Superior temporal gyrus (tissue), 1 donor: Measurements from ENCODE around the gene SND1.

Experiments
- DNase-seq: peaks from one replicate; pipeline ENCODE4 v3.0.0-alpha.2; 2016; ENCODE audit errors: extremely low spot score

The SND1 gene

DNA sequence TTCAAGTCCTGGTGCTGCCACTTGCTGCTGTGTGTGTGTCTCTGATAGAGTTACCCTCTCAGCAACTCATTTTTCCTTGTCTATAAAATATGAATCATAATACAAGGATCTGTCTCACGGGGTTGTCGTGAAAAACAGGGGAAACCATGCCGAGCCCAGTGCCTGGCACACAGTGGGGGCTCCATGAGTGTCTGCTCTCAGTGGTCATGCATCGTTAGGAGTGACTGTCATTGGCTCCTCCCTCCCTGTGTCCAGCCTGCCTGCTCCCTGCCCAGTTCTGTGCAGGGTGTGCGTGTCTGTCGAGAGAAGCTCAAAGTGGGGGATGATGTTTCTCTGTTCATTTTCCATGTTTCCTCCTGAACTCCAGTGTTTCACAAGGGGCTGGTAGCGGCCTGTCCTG lies 462.8 kb downstream of the SND1 start:
- no peak for DNase-seq

GRCh38 chr7:128115336-128115820 lies 463.4 kb downstream of the SND1 start:
- no peak for DNase-seq

DNA sequence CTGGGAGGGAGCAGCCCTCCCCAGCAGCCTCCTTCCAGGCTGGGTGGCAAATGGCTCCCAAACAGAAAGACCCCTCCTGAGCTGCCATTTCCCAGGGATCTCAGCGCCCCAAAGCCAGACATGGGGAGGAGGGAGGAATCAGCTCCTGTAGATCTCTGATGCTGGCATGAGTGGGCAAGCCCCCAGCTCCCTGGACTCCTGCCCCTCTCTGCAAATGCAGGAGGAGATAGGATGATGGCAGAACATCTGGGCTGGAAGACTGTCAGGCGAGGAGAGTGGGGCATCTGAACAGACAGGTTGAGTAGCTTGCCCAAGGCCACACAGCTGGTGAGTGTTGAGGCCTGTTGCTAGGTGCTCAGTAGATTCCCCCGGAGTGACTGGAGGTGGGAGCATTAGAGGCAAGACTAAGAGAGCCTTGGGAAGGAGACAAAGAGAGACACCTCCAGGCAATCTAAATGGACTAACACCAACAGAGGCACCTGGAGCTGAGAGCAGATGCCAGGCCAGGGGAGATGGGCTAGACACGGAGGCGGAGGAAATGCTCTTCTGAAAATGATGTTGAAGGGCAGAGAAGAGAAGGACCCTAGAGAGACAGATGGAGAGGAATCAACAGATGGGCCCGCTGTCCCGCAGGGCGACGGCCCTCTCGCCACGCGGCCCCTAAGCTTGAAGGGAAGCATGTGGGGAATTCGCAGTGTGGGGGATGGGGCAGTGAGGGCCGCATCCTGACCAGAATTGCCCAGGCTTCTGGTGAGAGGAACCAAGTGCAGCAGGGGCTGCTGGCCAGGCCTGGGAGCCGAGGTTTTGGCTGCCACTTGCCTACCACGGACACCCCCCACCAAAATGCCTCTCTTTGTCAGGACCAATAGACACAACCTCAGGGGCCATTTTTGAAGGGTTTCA lies 464.1 kb downstream of the SND1 start:
- no peak for DNase-seq

GRCh38 chr7:128116740-128117139 lies 464.7 kb downstream of the SND1 start:
- DNase-seq: no peak

DNA sequence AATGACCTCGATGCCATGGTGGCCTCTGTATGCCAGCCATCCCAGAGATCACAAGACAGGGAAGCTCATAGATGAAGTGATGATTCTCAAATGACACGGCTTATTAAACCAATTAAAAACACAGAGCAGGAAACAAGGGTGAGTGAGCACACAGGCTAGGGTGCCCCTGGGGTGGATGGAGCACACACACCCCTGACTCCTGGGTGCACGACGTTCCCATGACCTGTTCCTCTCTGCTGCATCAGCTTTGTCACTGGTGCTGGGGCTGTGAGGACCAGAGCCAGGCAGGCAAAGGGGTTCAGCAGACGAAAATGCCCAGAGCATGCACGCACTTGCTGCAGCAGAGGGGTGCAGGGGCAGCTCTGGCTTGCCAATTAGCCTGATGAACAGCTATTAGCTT lies 465.7 kb downstream of the SND1 start:
- DNase-seq: no peak

- no peak for DNase-seq
These were observed 467.0 kb downstream of the SND1 start for GRCh38 chr7:128119036-128119435.

GRCh38 chr7:128120116-128120515 lies 468.1 kb downstream of the SND1 start:
- no peak for DNase-seq

GRCh38 chr7:128120976-128121490 lies 469.0 kb downstream of the SND1 start:
- no peak for DNase-seq

GRCh38 chr7:128121711-128122530 lies 469.9 kb downstream of the SND1 start:
- DNase-seq: no peak

- DNase-seq: no peak
These were observed 470.7 kb downstream of the SND1 start for GRCh38 chr7:128122576-128123290.

DNA sequence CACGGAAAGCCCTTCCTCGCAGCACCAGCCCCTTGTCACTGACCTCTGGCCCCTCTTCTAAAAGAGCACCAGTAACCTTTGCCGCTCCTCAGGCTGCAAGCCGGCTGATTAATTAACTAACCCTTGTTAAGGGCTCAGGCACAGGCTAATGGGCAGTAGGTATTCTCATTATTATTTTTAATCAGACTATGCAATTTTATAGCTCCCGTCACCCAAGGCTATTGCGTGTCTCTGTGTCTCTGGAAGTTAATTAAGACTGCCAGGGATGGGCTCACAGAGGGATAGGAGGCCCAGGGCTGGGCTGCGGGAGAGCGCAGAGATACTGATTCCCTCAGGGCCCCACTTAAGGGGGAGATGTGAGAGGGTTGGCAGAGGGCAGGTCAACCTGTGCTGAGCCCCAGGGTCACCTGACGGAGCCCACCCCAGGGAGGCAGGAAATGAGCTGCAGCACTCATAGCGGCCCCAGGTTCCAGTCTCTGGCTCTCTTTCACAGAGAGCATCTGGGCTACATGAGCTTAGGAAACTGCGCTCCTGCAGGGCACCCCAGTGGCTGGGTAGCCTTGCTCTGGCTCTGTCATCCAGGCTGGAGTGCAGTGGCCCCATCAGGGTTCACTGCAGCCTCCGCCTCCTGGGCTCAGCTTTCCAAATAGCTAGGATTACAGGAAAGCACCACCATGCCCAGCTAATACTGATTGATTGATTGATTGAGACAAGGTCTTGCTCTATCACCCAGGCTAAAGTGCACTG lies 471.5 kb downstream of the SND1 start:
- no peak for DNase-seq

DNA sequence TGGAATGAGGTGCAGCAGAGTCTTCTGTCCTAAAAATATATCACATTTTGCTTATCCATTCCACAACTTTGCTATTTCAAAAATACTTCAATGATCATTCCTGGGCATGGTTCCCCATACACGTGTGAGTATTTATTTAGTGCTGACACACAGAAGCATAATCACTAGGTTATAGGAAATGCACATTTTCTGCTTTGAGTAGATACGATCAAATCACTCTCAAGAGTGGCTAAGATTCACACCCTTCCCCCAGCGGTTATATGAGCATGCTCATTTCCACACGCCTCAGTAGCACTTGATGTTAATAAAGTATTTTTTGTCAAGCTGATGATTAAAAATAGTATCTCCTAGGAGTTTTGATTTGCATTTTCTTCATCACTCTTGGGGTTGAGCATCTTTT lies 472.8 kb downstream of the SND1 start:
- DNase-seq: no peak

DNA sequence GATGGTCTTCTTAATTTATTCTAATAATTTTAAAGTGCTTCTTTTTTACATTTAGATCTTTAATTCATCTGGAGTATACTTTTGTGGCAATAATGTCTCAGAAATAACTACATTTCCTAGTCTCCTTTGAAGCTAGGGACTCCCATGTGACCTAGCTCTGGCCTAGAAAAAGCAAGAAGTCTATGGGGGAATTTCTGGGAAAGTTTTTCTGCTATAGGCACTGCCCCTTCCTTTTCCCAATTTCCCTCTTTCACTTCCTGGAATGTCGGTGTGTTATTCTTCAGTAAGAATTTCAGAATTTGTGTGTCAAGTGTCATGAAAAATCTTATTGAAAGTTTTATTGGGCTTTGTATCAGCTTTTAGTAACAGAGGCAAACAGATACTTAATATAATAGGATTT lies 473.8 kb downstream of the SND1 start:
- DNase-seq: no peak

DNA sequence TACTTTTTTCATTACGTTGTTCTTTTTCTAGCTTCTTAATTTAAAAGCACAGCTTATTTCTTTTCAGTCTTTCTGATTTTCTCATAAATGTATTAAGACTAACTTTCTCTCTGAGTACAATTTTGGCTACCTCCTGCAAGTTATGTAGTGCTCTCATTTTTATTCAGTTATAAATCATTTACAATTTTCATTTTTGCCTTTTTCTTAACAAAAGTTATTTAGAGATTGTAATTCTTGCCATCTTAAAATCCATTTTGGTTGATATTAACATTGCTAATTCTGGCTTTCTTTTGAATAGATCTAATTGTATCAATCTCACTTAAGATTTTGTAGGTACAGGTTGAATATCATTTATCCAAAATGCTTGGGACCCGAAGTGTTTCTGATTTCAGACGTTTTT lies 476.4 kb downstream of the SND1 start:
- DNase-seq: no peak

DNA sequence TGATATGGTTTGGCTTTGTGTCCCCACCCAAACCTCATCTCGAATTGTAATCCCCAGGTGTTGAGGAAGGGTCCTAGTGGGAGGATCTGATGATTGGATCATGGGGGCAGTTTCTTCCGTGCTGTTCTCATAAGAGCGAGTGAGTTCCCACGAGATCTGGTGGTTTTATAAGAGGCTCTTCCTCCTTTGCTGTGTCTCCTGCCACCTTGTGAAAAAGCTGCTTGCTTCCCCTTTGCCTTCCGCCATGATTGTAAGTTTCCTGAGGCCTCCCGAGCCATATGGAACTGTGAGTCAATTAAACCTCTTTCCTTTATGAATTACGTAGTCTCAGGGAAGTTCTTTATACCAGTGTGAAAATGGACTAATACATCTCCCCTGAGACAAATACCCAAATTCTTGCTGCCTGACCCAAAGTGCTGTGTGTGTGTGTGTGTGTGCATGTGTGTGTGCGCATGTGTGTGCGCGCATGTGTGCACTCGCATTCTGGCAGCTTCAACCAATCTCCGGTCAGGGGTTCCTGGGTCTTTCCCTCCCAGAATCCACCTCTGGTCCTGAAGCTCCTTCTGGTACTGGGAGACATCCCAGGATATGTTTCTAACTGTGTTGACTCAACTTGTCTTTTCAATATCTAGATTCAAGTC lies 477.4 kb downstream of the SND1 start:
- no peak for DNase-seq

GRCh38 chr7:128131115-128131514 lies 479.1 kb downstream of the SND1 start:
- no peak for DNase-seq

DNA sequence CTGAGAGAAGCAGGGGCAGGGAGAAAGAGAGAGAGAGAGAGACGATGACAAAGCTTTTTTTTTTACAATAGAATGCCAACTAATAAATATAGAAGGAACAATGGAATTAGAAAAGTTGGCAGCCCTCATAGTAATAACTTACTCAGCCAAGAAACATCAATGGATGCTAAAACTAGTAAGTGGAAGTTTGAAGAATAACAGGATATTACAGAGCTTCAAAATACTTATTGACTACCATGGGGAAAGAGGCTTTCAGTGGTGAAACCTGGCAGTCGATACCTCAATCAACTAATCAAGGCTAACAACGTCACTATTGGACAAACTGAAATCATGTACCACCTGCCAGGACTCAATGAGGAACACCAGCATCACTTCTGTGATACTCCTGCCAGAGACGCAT lies 479.7 kb downstream of the SND1 start:
- DNase-seq: no peak

DNA sequence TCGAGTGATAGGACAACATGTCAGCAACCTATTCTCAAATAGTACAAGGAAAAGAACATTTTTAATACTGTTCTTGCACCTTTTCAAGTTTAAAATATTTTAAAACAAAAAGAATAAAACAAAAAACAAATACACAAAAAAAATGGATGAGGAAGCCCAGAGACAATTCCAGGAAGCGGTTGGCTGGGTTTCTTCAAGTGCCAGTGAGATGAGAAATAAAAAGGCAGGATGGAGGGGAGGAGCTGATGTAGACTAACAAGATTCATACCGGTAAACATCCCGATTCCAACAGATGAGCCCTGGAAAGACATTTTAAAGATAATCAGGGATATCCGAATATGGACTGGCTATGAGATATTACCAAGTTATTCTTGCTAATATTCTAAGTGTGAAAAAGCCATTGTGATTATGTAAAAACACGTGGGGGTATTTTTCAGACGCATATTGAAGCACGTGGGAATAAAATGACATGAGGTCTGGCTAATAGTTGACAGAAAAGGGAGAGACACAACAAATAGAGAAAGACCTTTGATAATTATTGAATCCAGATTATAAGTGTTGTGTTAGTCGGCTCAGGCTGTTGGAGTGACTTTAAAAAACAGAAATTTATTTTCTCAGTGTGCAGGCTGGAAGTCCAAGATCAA lies 480.6 kb downstream of the SND1 start:
- no peak for DNase-seq

- no peak for DNase-seq
These were observed 483.1 kb downstream of the SND1 start for GRCh38 chr7:128135159-128135514.

DNA sequence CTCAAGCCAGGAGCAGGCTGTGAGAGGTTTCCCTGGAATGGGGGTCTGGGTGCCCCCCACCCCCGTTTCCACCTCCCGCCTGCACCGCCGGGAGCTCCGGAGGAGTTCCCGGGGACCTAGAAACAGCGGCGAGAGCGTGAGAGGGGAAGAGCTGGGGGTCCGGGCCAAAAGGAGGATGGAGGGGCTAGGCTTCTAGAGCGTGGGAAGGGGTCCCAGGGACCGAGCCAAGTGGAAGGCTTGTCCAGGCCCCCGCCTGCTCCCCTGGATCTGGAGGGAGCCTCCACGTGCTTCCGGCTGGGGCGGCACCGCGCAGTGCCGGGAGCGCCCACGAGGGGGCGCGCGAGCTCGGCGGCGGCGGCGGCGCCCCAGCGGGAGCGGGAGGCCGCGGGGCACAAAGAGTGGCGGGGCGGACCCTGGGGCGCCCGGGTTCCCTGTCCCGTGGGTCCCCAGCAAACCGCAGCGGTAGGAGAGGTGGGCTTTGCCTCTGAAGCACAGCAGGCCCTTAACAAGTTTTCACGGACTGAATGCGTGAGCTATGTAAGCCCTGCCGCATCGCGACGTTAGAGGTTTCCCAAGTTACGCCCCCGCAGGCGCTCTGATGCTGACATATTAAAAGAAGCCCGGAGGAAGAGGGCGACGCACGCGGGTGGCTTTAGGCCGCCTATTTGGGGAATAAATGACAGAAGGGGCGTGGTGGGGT lies 483.7 kb downstream of the SND1 start:
- DNase-seq: peak; percentile 47
